Endodermal cell (in vitro differentiated cells): ENCODE data around the gene C12orf57. TPM values are rescaled to one million over a fixed set of nuclear protein-coding genes. Genes with fewer than 3 reads are reported as not detected.
A peak's percentile ranks its signal among the peaks of the same experiment; 100 is the strongest.

Source experiments
- DNase-seq: peaks from one replicate; pipeline ENCODE4 v3.0.0-alpha.2; 2017
- H3K27ac ChIP-seq: 2 replicates; pipeline ENCODE4 v1.5.1; 2013; ENCODE audit warnings: mild to moderate bottlenecking, low read depth, low read length, moderate library complexity
- H3K27me3 ChIP-seq: 2 replicates; pipeline ENCODE4 v1.6.1; 2013; ENCODE audit warnings: mild to moderate bottlenecking, low read length, moderate library complexity; ENCODE audit not compliant: insufficient read depth, control insufficient read depth, poor library complexity, severe bottlenecking
- H3K36me3 ChIP-seq: 2 replicates; pipeline ENCODE4 v1.7.0; 2013; ENCODE audit warnings: mild to moderate bottlenecking, low read length, moderate library complexity; ENCODE audit not compliant: control insufficient read depth, insufficient read depth
- H3K4me1 ChIP-seq: one replicate; pipeline ENCODE4 v1.7.0; 2013; ENCODE audit warnings: low read length; ENCODE audit not compliant: control insufficient read depth, insufficient read depth
- H3K4me3 ChIP-seq: 2 replicates; pipeline ENCODE4 v1.5.1; 2013; ENCODE audit warnings: mild to moderate bottlenecking, low read length, moderate library complexity
- H3K9ac ChIP-seq: 2 replicates; pipeline ENCODE4 v1.6.1; 2013; ENCODE audit warnings: mild to moderate bottlenecking, low read length, moderate library complexity; ENCODE audit not compliant: poor library complexity, severe bottlenecking; ENCODE audit errors: extremely low read depth
- H3K9me3 ChIP-seq: 2 replicates; pipeline ENCODE4 v1.6.1; 2013; ENCODE audit warnings: mild to moderate bottlenecking, low read length, moderate library complexity; ENCODE audit not compliant: control insufficient read depth
- H3K27ac Mint-ChIP-seq: 2 replicates; pipeline ENCODE4 v1.8.0; 2020; ENCODE audit warnings: mixed read lengths
- H3K27me3 Mint-ChIP-seq: 2 replicates; pipeline ENCODE4 v1.8.0; 2021; ENCODE audit warnings: mild to moderate bottlenecking, mixed read lengths; ENCODE audit not compliant: insufficient read depth
- H3K36me3 Mint-ChIP-seq: 2 replicates; pipeline ENCODE4 v1.8.0; 2020; ENCODE audit warnings: low read depth, mixed read lengths
- H3K4me1 Mint-ChIP-seq: 2 replicates; pipeline ENCODE4 v1.8.0; 2020; ENCODE audit warnings: mixed read lengths
- H3K4me3 Mint-ChIP-seq: 2 replicates; pipeline ENCODE4 v1.8.0; 2020; ENCODE audit warnings: mild to moderate bottlenecking, moderate library complexity, mixed read lengths
- H3K9me3 Mint-ChIP-seq: 2 replicates; pipeline ENCODE4 v1.8.0; 2020; ENCODE audit warnings: mild to moderate bottlenecking, mixed read lengths
- WGBS, 2 experiments: methylation state at CpG; one replicate each; pipeline versions ENCODE4 v1.1.5 to v1.1.7; 2013; ENCODE audit warnings: missing lambda C conversion rate in 2 of 2, mixed read lengths in 1 of 2; ENCODE audit not compliant: insufficient coverage in 1 of 2, insufficient read length in 1 of 2; 5-methylcytosine and 5-hydroxymethylcytosine counted together
- total RNA-seq, 2 donors: library from RNA; stranded (reverse); fragmentation: NEBNext Ultra II Directional in 1 of 2; extraction: Animal tissue kit (Norgen Biotek cat#: 25700) in 1 of 2; gene quantifications; 2 replicates in 1 of 2; 3 replicates in 1 of 2; pipeline ENCODE4 v1.2.1, GENCODE V29; 2021
- TF ChIP-seq, protein P1 (sequence below): fragments of 200-600 bp; sonication (generic); conservative IDR thresholded peaks from 2 replicates; pipeline ENCODE4 v1.5.0; 2021; ENCODE audit warnings: antibody characterized with exemption, mild to moderate bottlenecking

The C12orf57 gene
- total RNA-seq, 2 donors from 2014 or later, result 141 to 257 TPM

DNA sequence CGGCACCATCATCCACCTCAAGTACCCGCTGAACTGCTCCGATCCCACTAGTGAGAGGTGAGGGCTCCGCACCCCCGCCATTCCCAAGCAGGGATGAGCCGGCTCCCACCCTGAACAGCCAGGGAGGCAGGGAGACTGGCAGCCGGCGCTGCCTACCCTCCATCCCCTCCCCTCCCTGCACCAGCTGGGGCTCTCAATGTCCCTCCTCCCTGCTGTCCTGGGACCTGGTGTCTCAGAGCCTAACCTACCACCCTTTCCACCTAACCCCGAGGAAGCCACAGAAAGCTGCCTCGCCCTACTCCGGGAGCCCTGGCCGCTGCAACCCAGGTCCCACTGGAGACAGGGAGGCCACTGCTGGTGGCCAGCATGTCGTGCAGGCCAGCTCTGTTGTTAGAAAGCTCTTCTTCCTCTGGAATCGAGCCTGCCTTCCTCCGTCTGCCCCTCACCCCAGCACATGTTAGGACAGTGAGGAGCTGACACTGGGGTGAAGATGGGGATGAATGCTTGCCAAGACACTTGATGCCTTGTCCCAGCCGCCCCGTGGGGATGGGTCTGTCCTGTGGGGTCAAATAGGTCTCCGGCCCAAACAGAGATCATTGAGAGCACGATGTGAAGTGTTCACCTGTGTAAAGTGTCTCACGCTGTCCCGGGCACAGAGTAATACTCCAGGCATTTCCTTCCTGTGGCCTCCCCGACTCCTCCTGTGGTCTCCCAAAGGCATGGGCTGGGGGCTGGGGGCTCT is 8.5 kb downstream of the C12orf57 start:
- H3K27ac ChIP-seq, result no peak overlapping the region
- no peaks in the 10 kb centered on the region for H3K9me3 ChIP-seq
- Mint-ChIP-seq H3K27me3 (no peaks in the 10 kb centered on the region), H3K36me3 (peaks cover 17% of the 10 kb centered on the region), H3K27ac (no peak overlapping the region), H3K4me3 (no peak overlapping the region), H3K9me3 (no peaks in the 10 kb centered on the region), H3K4me1 (peaks cover 6% of the 10 kb centered on the region)
- H3K4me3 ChIP-seq, result no peak overlapping the region
- no peaks in the 10 kb centered on the region for H3K4me1 ChIP-seq
- no peaks in the 10 kb centered on the region for H3K27me3 ChIP-seq
- TF ChIP-seq, protein P1, sequence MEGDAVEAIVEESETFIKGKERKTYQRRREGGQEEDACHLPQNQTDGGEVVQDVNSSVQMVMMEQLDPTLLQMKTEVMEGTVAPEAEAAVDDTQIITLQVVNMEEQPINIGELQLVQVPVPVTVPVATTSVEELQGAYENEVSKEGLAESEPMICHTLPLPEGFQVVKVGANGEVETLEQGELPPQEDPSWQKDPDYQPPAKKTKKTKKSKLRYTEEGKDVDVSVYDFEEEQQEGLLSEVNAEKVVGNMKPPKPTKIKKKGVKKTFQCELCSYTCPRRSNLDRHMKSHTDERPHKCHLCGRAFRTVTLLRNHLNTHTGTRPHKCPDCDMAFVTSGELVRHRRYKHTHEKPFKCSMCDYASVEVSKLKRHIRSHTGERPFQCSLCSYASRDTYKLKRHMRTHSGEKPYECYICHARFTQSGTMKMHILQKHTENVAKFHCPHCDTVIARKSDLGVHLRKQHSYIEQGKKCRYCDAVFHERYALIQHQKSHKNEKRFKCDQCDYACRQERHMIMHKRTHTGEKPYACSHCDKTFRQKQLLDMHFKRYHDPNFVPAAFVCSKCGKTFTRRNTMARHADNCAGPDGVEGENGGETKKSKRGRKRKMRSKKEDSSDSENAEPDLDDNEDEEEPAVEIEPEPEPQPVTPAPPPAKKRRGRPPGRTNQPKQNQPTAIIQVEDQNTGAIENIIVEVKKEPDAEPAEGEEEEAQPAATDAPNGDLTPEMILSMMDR, result no peak
- no peak overlapping the region for H3K9ac ChIP-seq
- WGBS, 2 experiments, result 79 to 94% methylated on average over 9 to 22 of the region's 22 CpGs
- no peaks in the 10 kb centered on the region for H3K36me3 ChIP-seq
- peak; percentile 55 for DNase-seq

DNA sequence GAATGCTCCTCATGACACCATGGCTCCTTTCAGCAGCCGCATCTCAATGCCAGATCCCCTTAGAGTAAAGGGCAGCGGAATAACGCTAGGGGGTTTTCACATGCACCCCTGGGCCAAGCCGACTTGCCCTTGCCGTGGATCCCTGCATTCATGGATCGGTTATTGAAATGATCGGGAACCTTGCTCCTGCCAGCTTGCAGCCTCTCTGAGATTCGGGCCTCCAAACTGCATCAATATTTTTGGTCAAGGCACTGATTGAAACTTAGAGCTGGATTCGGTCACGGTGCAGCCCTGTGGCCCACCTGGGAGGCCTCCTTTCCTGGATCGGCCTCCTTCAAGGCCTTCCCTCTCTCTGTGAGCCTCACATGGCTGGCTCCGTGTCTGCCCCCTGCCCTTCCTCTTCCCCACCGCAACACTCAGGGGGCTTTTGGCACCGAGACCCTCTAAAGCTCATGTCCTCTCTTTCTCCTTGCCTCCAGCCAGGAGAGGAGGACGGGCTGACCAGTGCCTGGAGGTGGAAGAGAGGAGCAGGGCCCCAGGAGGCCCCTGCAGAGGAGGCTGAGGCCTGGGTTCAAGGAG is 9.1 kb downstream of the C12orf57 start:
- Mint-ChIP-seq H3K27me3 (no peaks in the 10 kb centered on the region), H3K36me3 (peaks cover 17% of the 10 kb centered on the region), H3K27ac (no peak overlapping the region), H3K4me1 (peaks cover 6% of the 10 kb centered on the region), H3K4me3 (no peak overlapping the region), H3K9me3 (no peaks in the 10 kb centered on the region)
- WGBS, 2 experiments, result 93 to 98% methylated on average over 13 to 15 of the region's 15 CpGs
- Histone ChIP-seq H3K9me3 (no peaks in the 10 kb centered on the region), H3K4me3 (no peak overlapping the region), H3K27ac (no peak overlapping the region), H3K36me3 (no peaks in the 10 kb centered on the region), H3K27me3 (no peaks in the 10 kb centered on the region), H3K9ac (no peak overlapping the region), H3K4me1 (no peaks in the 10 kb centered on the region)
- TF ChIP-seq, protein P1, result no peak
- no peak for DNase-seq

DNA sequence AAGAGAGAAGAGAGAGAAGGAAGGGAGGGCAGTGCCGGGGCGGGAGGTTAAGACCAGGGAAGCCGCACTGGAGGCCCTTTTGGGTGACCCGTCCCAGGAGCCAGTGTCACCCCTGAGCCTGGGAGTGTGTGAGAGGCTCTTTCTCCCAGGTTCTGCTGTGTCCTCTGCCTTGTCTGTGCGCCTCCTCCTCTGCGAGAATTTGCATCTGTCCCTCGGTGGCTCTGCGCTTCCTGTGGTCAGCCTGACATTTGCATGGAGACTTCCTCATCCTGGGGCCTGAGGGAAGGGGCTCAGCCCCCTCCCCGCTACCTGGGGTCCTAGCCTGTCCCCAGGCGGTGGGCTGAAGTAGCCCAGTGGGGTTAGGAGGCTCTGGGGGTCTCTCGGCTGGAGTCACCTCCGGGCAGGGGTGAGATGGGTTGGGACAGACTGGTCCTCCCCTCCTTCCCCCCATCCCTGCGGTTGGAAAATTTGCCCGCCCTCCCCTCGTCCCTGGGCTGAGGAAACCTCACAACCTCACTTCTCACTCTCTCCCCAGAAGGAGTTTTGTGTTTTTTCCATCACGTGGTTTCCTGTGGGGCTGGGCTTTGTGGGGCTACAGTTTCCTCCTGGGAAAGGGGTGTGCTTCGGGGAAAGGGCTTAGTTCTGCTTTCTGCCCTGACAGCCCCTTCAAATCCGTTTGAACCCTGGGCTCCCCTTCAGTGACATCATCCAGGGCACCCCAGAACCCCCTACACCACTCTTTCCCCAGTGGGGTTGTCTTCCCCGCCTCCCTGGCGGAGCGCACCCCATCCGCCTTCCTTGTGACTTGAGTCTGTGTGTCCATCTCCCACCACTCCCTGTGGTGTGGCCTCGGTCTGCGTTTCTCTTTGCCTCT is 9.9 kb downstream of the C12orf57 start:
- WGBS, 2 experiments, result 85 to 88% methylated on average over 10 to 24 of the region's 24 CpGs
- H3K4me3 ChIP-seq, result no peak overlapping the region
- H3K27ac ChIP-seq, result no peak overlapping the region
- peak; percentile 51 for DNase-seq
- H3K27me3 ChIP-seq, result no peaks in the 10 kb centered on the region
- no peaks in the 10 kb centered on the region for H3K9me3 Mint-ChIP-seq
- H3K4me3 Mint-ChIP-seq, result no peak overlapping the region
- TF ChIP-seq, protein P1, result no peak
- peaks cover 6% of the 10 kb centered on the region for H3K4me1 Mint-ChIP-seq
- no peaks in the 10 kb centered on the region for H3K4me1 ChIP-seq
- no peaks in the 10 kb centered on the region for H3K9me3 ChIP-seq
- H3K36me3 Mint-ChIP-seq, result peaks cover 17% of the 10 kb centered on the region
- no peaks in the 10 kb centered on the region for H3K27me3 Mint-ChIP-seq
- no peak overlapping the region for H3K9ac ChIP-seq
- peak overlapping the region; percentile 28 for H3K27ac Mint-ChIP-seq
- no peaks in the 10 kb centered on the region for H3K36me3 ChIP-seq
